Panc1 (cell line): ENCODE results near the gene ARID5B. TPM values are rescaled to one million over a fixed set of nuclear protein-coding genes. Genes with fewer than 3 reads are reported as not detected.

Source experiments
- ATAC-seq: fragments of 200-7000 bp; cut with Tn5 transposase; 2 replicates; pipeline ENCODE4 v1.9.1; 2020; ENCODE audit warnings: mild to moderate bottlenecking, moderate library complexity
- BruUV-seq: library from RNA; stranded (reverse); fragments of 400-500 nt; replicated peaks from 2 replicates; lab custom pipeline; 2021; lab: Mats Ljungman, UMichigan
- CTCF ChIA-PET: fragments of 300-600 bp; sonication (Branson Sonifier 250); formaldehyde crosslinking; loops from one replicate; lab custom pipeline; 2022; ENCODE audit warnings: antibody characterized with exemption; lab: Charles Lee
- POLR2A ChIA-PET: fragments of 300-600 bp; sonication (Branson Sonifier 250); formaldehyde crosslinking; loops from one replicate; lab custom pipeline; 2022; ENCODE audit warnings: antibody characterized with exemption; lab: Charles Lee
- DNase-seq: peaks from one replicate; pipeline ENCODE4 v3.0.0-alpha.2; 2010; ENCODE audit warnings: low read depth, low spot score
- H3K27ac ChIP-seq: 2 replicates; pipeline ENCODE4 v1.5.1; 2011; ENCODE audit warnings: mild to moderate bottlenecking, low read length, inconsistent platforms
- H3K27me3 ChIP-seq: fragments of 200-500 bp; sonication (Bioruptor generic); 2 replicates; pipeline ENCODE4 v1.6.0; 2014; ENCODE audit warnings: low read length, inconsistent platforms; ENCODE audit not compliant: control insufficient read depth, insufficient read depth
- H3K36me3 ChIP-seq: fragments of 200-500 bp; sonication (Bioruptor generic); 2 replicates; pipeline ENCODE4 v1.5.1; 2014; ENCODE audit warnings: inconsistent platforms, mild to moderate bottlenecking, low read length, moderate library complexity; ENCODE audit not compliant: control insufficient read depth, insufficient read depth
- H3K4me1 ChIP-seq: 2 replicates; pipeline ENCODE4 v1.5.1; 2011; ENCODE audit warnings: inconsistent platforms, mild to moderate bottlenecking, low read length, moderate library complexity; ENCODE audit not compliant: control insufficient read depth, insufficient read depth
- H3K4me3 ChIP-seq, 2 experiments: 2 replicates each; pipeline ENCODE4 v1.5.1; 2011 to 2012; ENCODE audit warnings: low read depth in 2 of 2, low read length in 2 of 2, mild to moderate bottlenecking in 2 of 2, inconsistent platforms in 1 of 2, moderate library complexity in 1 of 2
- H3K9me3 ChIP-seq: fragments of 200-500 bp; sonication (Bioruptor generic); 2 replicates; pipeline ENCODE4 v1.5.1; 2014; ENCODE audit warnings: low read depth, mild to moderate bottlenecking, inconsistent platforms, low read length, moderate library complexity; ENCODE audit not compliant: control insufficient read depth, insufficient read depth
- POLR2AphosphoS5 ChIP-seq: IDR thresholded peaks from 2 replicates; pipeline ENCODE4 v1.6.1; 2012; ENCODE audit warnings: mild to moderate bottlenecking, low read depth, low read length, moderate library complexity
- SIN3A ChIP-seq: IDR thresholded peaks from 2 replicates; pipeline ENCODE4 v1.6.1; 2012; ENCODE audit warnings: low read depth, mild to moderate bottlenecking, low read length, moderate library complexity, borderline replicate concordance; ENCODE audit not compliant: insufficient read depth
- TCF7L2 ChIP-seq: IDR thresholded peaks from 2 replicates; pipeline ENCODE4 v1.6.1; 2011; ENCODE audit warnings: mild to moderate bottlenecking, low read depth, low read length, inconsistent platforms
- in situ Hi-C: cut with HindIII; loops from 2 replicates; pipeline ENCODE4 v1.10.0; 2016; ENCODE audit warnings: low sequenced_read_pairs, low pct_unique_long_range_greater_than_20kb
- intact Hi-C: fragments of 100-400 bp; cut with micrococcal nuclease; formaldehyde crosslinking; loops from one replicate; pipeline ENCODE4 v1.10.0; 2022; ENCODE audit not compliant: unreplicated experiment
- total RNA-seq: library from RNA; stranded (reverse); gene quantifications from one replicate; pipeline ENCODE4 v1.2.1, GENCODE V29; 2021; ENCODE audit not compliant: unreplicated experiment
- TF ChIP-seq, protein P1 (sequence below), 2 experiments: IDR thresholded peaks; 2 replicates each; pipeline ENCODE4 v1.6.1; 2011 to 2012; ENCODE audit warnings: low read depth in 2 of 2, control low read depth in 1 of 2, low read length in 1 of 2, mild to moderate bottlenecking in 1 of 2, moderate library complexity in 1 of 2; ENCODE audit not compliant: insufficient read depth in 1 of 2
- TF ChIP-seq, protein P2 (sequence below): fragments of 450-650 bp; IDR thresholded peaks from 2 replicates; pipeline ENCODE4 v1.5.1; 2017; ENCODE audit warnings: mild to moderate bottlenecking

The ARID5B gene
- total RNA-seq, 1 experiment from 2014 or later, result 22.7 TPM

- Histone ChIP-seq H3K36me3 (no peaks in the 10 kb centered on the region), H3K4me1 (peaks cover 59% of the 10 kb centered on the region), H3K27me3 (no peaks in the 10 kb centered on the region), H3K4me3 (no peak overlapping the region), H3K9me3 (no peaks in the 10 kb centered on the region), H3K27ac (no peak overlapping the region)
- POLR2A ChIA-PET, result no interaction called here
- ATAC-seq (no peak), DNase-seq (no peak)
- CTCF ChIA-PET, result no interaction called here
- TF ChIP-seq POLR2AphosphoS5, result no peak
- no peak for TF ChIP-seq SIN3A
- TF ChIP-seq TCF7L2, result no peak
- TF ChIP-seq, protein P1, sequence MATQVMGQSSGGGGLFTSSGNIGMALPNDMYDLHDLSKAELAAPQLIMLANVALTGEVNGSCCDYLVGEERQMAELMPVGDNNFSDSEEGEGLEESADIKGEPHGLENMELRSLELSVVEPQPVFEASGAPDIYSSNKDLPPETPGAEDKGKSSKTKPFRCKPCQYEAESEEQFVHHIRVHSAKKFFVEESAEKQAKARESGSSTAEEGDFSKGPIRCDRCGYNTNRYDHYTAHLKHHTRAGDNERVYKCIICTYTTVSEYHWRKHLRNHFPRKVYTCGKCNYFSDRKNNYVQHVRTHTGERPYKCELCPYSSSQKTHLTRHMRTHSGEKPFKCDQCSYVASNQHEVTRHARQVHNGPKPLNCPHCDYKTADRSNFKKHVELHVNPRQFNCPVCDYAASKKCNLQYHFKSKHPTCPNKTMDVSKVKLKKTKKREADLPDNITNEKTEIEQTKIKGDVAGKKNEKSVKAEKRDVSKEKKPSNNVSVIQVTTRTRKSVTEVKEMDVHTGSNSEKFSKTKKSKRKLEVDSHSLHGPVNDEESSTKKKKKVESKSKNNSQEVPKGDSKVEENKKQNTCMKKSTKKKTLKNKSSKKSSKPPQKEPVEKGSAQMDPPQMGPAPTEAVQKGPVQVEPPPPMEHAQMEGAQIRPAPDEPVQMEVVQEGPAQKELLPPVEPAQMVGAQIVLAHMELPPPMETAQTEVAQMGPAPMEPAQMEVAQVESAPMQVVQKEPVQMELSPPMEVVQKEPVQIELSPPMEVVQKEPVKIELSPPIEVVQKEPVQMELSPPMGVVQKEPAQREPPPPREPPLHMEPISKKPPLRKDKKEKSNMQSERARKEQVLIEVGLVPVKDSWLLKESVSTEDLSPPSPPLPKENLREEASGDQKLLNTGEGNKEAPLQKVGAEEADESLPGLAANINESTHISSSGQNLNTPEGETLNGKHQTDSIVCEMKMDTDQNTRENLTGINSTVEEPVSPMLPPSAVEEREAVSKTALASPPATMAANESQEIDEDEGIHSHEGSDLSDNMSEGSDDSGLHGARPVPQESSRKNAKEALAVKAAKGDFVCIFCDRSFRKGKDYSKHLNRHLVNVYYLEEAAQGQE (IDR thresholded peaks at IDR 0.05; ENCODE audit: insufficient read depth in 1 of 2, low read depth in 2 of 2, low read length in 1 of 2), result no peak
- TF ChIP-seq, protein P2, sequence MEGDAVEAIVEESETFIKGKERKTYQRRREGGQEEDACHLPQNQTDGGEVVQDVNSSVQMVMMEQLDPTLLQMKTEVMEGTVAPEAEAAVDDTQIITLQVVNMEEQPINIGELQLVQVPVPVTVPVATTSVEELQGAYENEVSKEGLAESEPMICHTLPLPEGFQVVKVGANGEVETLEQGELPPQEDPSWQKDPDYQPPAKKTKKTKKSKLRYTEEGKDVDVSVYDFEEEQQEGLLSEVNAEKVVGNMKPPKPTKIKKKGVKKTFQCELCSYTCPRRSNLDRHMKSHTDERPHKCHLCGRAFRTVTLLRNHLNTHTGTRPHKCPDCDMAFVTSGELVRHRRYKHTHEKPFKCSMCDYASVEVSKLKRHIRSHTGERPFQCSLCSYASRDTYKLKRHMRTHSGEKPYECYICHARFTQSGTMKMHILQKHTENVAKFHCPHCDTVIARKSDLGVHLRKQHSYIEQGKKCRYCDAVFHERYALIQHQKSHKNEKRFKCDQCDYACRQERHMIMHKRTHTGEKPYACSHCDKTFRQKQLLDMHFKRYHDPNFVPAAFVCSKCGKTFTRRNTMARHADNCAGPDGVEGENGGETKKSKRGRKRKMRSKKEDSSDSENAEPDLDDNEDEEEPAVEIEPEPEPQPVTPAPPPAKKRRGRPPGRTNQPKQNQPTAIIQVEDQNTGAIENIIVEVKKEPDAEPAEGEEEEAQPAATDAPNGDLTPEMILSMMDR, result no peak
- no TSS peak for BruUV-seq
- in situ Hi-C loops (no loop called here), intact Hi-C loops (no loop called here)
These were observed 89.2 kb downstream of the ARID5B start for GRCh38 chr10:61990761-61991135.

DNA sequence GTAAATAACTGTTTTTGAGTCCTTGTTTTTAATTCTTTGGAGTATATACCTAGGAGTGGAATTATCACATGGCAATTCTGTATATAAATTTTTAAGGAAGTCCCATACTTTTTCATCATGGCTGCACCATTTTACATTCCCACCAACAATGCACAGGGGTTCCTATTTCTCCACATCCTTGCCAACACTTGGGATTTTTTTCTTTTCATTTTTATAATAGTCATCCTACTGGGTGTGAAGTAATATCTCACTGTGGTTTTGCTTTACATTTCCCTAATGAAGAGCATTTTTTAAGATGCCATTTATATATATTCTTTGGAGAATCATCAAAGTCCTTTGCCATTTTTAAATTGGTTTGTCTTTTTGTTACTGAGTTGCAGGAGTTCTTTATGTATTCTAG lies 89.7 kb downstream of the ARID5B start:
- DNase-seq, result no peak
- BruUV-seq, result no TSS peak
- ChIA-PET CTCF (no interaction called here), POLR2A (no interaction called here)
- Histone ChIP-seq H3K9me3 (no peaks in the 10 kb centered on the region), H3K4me3 (no peak overlapping the region), H3K27ac (no peak overlapping the region), H3K36me3 (no peaks in the 10 kb centered on the region), H3K4me1 (peaks cover 61% of the 10 kb centered on the region), H3K27me3 (no peaks in the 10 kb centered on the region)
- intact Hi-C loops, result no loop called here
- TF ChIP-seq SIN3A, result no peak
- TF ChIP-seq, protein P2, result no peak
- TF ChIP-seq TCF7L2, result no peak
- TF ChIP-seq POLR2AphosphoS5, result no peak
- TF ChIP-seq, protein P1 (IDR thresholded peaks at IDR 0.05; ENCODE audit: insufficient read depth in 1 of 2, low read depth in 2 of 2, low read length in 1 of 2), result no peak
- in situ Hi-C loops, result no loop called here
- ATAC-seq, result no peak
